ENCODE data around the gene RBPJL. TPM values are rescaled to one million over a fixed set of nuclear protein-coding genes. Genes with fewer than 3 reads are reported as not detected.

Gene RBPJL
- total RNA-seq, 1 experiment from 2014 or later, result not detected

DNA sequence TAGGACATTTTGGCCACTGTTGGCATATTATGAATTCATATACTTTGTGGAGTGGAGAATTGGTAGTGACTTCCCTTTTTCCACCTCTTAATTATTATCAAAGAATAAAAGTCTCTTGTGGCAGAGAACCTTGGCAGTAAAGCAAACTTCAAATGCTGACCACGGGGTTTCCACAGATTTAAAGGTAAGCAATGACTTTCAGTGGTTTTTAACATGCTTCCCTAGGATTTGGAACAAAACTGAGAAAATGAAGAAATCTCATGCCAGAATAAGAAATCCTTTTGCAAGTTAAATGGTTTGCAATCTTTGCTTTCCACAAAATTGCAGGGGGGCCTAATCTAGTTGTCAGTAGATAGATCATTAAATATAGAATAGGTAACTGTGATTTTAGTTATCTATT lies 43.6 kb downstream of the RBPJL start:
- POLR2A ChIA-PET, result interaction anchor here (1.3 kb wide), 1 partner anchor 13 kb away, joined by 4 read pairs; the partner anchor contains the start of gene SYS1
- no peak overlapping the region for H3K9ac ChIP-seq (ENCODE audit: low read length)
- no TSS peak for BruUV-seq (replicated peaks)

More for the DNA sequence above, 43.6 kb downstream of the RBPJL start:
- intact Hi-C loops (cut with micrococcal nuclease), result no loop called here
- ATAC-seq (no peak), DNase-seq (ENCODE audit: low read depth, low spot score) (no peak)
- TF ChIP-seq MAX (IDR thresholded peaks at IDR 0.05), result no peak
- TF ChIP-seq EZH2phosphoT487 (IDR thresholded peaks at IDR 0.05; ENCODE audit: borderline replicate concordance), result no peak
- no peak for TF ChIP-seq POLR2A (IDR thresholded peaks at IDR 0.05; ENCODE audit: borderline replicate concordance, extremely low read depth, insufficient read depth, insufficient read length)
- TF ChIP-seq ELF1 (IDR thresholded peaks at IDR 0.05; ENCODE audit: borderline replicate concordance, low read depth), result no peak
- TF ChIP-seq POLR2AphosphoS5 (IDR thresholded peaks at IDR 0.05; ENCODE audit: low read depth, low read length), result no peak
- no peak for TF ChIP-seq ZNF274 (IDR thresholded peaks at IDR 0.05; ENCODE audit: low read depth, low read length)
- no peak for TF ChIP-seq RAD21 (IDR thresholded peaks at IDR 0.05; ENCODE audit: low read depth)
- no peak for TF ChIP-seq REST (IDR thresholded peaks at IDR 0.05; ENCODE audit: low read depth)
- TF ChIP-seq SRF (IDR thresholded peaks at IDR 0.05; ENCODE audit: low read depth), result no peak
- TF ChIP-seq CTCF (IDR thresholded peaks at IDR 0.05 in 2 of 3, conservative IDR thresholded peaks at IDR 0.05 in 1 of 3; ENCODE audit: borderline replicate concordance in 1 of 3, insufficient read depth in 1 of 3, low read depth in 2 of 3, low read length in 2 of 3), result no peak
- no peak for TF ChIP-seq YY1 (IDR thresholded peaks at IDR 0.05; ENCODE audit: extremely low read depth, insufficient replicate concordance, low read depth, low read length)
- TF ChIP-seq CBX3 (IDR thresholded peaks at IDR 0.05; ENCODE audit: low read depth), result no peak
- TF ChIP-seq SP1 (IDR thresholded peaks at IDR 0.05; ENCODE audit: low read depth), result no peak
- no peak for TF ChIP-seq ZBTB33 (IDR thresholded peaks at IDR 0.05; ENCODE audit: extremely low read depth, insufficient replicate concordance, low read length)
- no peak for TF ChIP-seq JUND (IDR thresholded peaks at IDR 0.05)
- no peak for TF ChIP-seq SIN3A (IDR thresholded peaks at IDR 0.05; ENCODE audit: low read depth)
- TF ChIP-seq TCF7L2 (IDR thresholded peaks at IDR 0.05; ENCODE audit: borderline replicate concordance, extremely low read depth, insufficient read depth, insufficient read length), result no peak
- TF ChIP-seq, protein P1, sequence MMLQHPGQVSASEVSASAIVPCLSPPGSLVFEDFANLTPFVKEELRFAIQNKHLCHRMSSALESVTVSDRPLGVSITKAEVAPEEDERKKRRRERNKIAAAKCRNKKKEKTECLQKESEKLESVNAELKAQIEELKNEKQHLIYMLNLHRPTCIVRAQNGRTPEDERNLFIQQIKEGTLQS (IDR thresholded peaks at IDR 0.05), result no peak
- no peak for TF ChIP-seq FOSL1 (IDR thresholded peaks at IDR 0.05; ENCODE audit: low read depth)
- no peak overlapping the region for H3K4me3 ChIP-seq (replicated peaks in 1 of 2; ENCODE audit: low read depth in 1 of 2, low read length in 2 of 2)
- H3K9me2 ChIP-seq (ENCODE audit: insufficient read depth), result no peaks in the 10 kb centered on the region
- no peaks in the 10 kb centered on the region for H3K27me3 ChIP-seq (ENCODE audit: insufficient read depth, low read length)
- H3K9me3 ChIP-seq (ENCODE audit: control insufficient read depth in 1 of 2, insufficient read depth in 1 of 2, low read depth in 1 of 2, low read length in 2 of 2), result no peaks in the 10 kb centered on the region
- RAD21 ChIA-PET (ENCODE audit: low non-redundant PET in 1 of 2, low total read pairs in 2 of 2, uncharacterized antibody in 2 of 2, unreplicated experiment in 2 of 2), result no interaction called here
- H3K36me3 ChIP-seq (ENCODE audit: control insufficient read depth in 1 of 2, insufficient read depth in 2 of 2, low read length in 2 of 2), result no peaks in the 10 kb centered on the region
- peaks cover 29% of the 10 kb centered on the region for H3K79me2 ChIP-seq (ENCODE audit: insufficient read depth, low read length)
- CTCF ChIA-PET, result interaction anchor here (1.5 kb wide), 1 partner anchor 10 kb away, joined by 3 read pairs; no protein-coding TSS in a partner anchor
- H3K27ac ChIP-seq (ENCODE audit: low read depth, low read length), result no peak overlapping the region
- no peaks in the 10 kb centered on the region for H4K20me1 ChIP-seq (ENCODE audit: insufficient read depth)
- H2AFZ ChIP-seq (ENCODE audit: low read depth, low read length, poor library complexity, severe bottlenecking), result no peak overlapping the region
- peaks cover 36 to 51% of the 10 kb centered on the region in 2 experiments for H3K4me1 ChIP-seq (ENCODE audit: control insufficient read depth in 1 of 2, insufficient read depth in 2 of 2, low read length in 2 of 2)
- no peak overlapping the region for H3K4me2 ChIP-seq (ENCODE audit: low read length)
